HepG2 (cell line): Measurements from ENCODE around the gene LRP5. TPM values are rescaled to one million over a fixed set of nuclear protein-coding genes. Genes with fewer than 3 reads are reported as not detected.

Experiments used
- CCAR2 ChIP-seq: fragments of 200-400 bp; formaldehyde crosslinking; optimal IDR thresholded peaks from 2 replicates; pipeline ENCODE3; 2018; ENCODE audit warnings: low read depth, mild to moderate bottlenecking, low read length, moderate library complexity
- CEBPB ChIP-seq: IDR thresholded peaks from 2 replicates; pipeline ENCODE4 v1.6.1; 2011; ENCODE audit warnings: low read depth, low read length, improper control_type of control experiment, borderline replicate concordance
- DPF2 ChIP-seq: sonication (generic); formaldehyde crosslinking; IDR thresholded peaks from 2 replicates; pipeline ENCODE4 v1.4.0; 2020; ENCODE audit warnings: mild to moderate bottlenecking, low read depth, missing genetic modification reagents, borderline replicate concordance
- KMT2B ChIP-seq: IDR thresholded peaks from 2 replicates; pipeline ENCODE4 v1.6.1; 2016; ENCODE audit warnings: missing genetic modification reagents, missing compliant biosample characterization
- MIER2 ChIP-seq: IDR thresholded peaks from 2 replicates; pipeline ENCODE4 v1.6.1; 2016; ENCODE audit warnings: missing biosample characterization, missing genetic modification reagents
- MXD4 ChIP-seq: IDR thresholded peaks from 2 replicates; pipeline ENCODE4 v1.6.1; 2016; ENCODE audit warnings: mild to moderate bottlenecking, missing biosample characterization, missing genetic modification reagents
- SMYD3 ChIP-seq: sonication (generic); formaldehyde crosslinking; IDR thresholded peaks from 2 replicates; pipeline ENCODE4 v1.8.1; 2023; ENCODE audit warnings: mild to moderate bottlenecking, missing genetic modification reagents
- TCF7 ChIP-seq: sonication (generic); IDR thresholded peaks from 2 replicates; pipeline ENCODE4 v1.6.1; 2016; ENCODE audit warnings: antibody characterized with exemption, low read depth
- ZNF205 ChIP-seq: IDR thresholded peaks from 2 replicates; pipeline ENCODE4 v1.6.1; 2018; ENCODE audit warnings: missing biosample characterization, missing genetic modification reagents
- ZNF282 ChIP-seq: fragments of 450-650 bp; IDR thresholded peaks from 2 replicates; pipeline ENCODE4 v1.6.1; 2018; ENCODE audit not compliant: partially characterized antibody
- ZNF326 ChIP-seq: sonication (generic); formaldehyde crosslinking; IDR thresholded peaks from 2 replicates; pipeline ENCODE4 v1.4.0; 2020; ENCODE audit warnings: missing genetic modification reagents, borderline replicate concordance
- ZNF350 ChIP-seq: sonication (generic); formaldehyde crosslinking; IDR thresholded peaks from 2 replicates; pipeline ENCODE4 v1.4.0; 2020; ENCODE audit warnings: mild to moderate bottlenecking, low read depth, missing genetic modification reagents, borderline replicate concordance
- ZNF501 ChIP-seq: sonication (generic); formaldehyde crosslinking; IDR thresholded peaks from 2 replicates; pipeline ENCODE4 v1.5.1; 2020; ENCODE audit warnings: mild to moderate bottlenecking, moderate library complexity, missing genetic modification reagents
- ZNF552 ChIP-seq: sonication (generic); formaldehyde crosslinking; IDR thresholded peaks from 2 replicates; pipeline ENCODE4 v1.9.0; 2022; ENCODE audit warnings: missing genetic modification reagents, mild to moderate bottlenecking, borderline replicate concordance
- ZNF563 ChIP-seq: sonication (generic); formaldehyde crosslinking; IDR thresholded peaks from 2 replicates; pipeline ENCODE4 v1.8.0; 2022; ENCODE audit warnings: mild to moderate bottlenecking, moderate library complexity, missing genetic modification reagents
- polyA plus RNA-seq, 8 experiments: library from polyadenylated mRNA; depleted of rRNA in 3 of 8; stranded (reverse) in 7 of 8; unstranded in 1 of 8; fragments of >200 nt; fragmentation: Illumina TruSeq in 4 of 8; extraction: Trizol in 4 of 8; gene quantifications; 2 replicates each; pipeline versions ENCODE4 v1.2.1 to v1.2.3, GENCODE V29; 2011 to 2016; ENCODE audit warnings: low read depth in 4 of 8, missing spikeins in 1 of 8, mixed read lengths in 1 of 8; ENCODE audit not compliant: insufficient read depth in 1 of 8
- total RNA-seq, 5 experiments: library from RNA; depleted of rRNA; stranded (reverse); fragments of >200 nt; fragmentation: Illumina TruSeq; extraction: Trizol; gene quantifications; 2 replicates each; pipeline ENCODE4 v1.2.3, GENCODE V29; 2016; ENCODE audit warnings: low read depth in 1 of 5
- TF ChIP-seq, protein P1 (sequence below): sonication (generic); formaldehyde crosslinking; IDR thresholded peaks from 2 replicates; pipeline ENCODE4 v1.4.0; 2020; ENCODE audit warnings: mild to moderate bottlenecking, missing genetic modification reagents
- TF ChIP-seq, protein P2 (sequence below): sonication (generic); formaldehyde crosslinking; IDR thresholded peaks from 2 replicates; pipeline ENCODE4 v1.5.0; 2020; ENCODE audit warnings: missing genetic modification reagents
- TF ChIP-seq, protein P3 (sequence below): sonication (generic); formaldehyde crosslinking; IDR thresholded peaks from 2 replicates; pipeline ENCODE4 v1.4.0; 2020; ENCODE audit warnings: mild to moderate bottlenecking, low read depth, missing genetic modification reagents
- TF ChIP-seq, protein P4 (sequence below): sonication (generic); formaldehyde crosslinking; IDR thresholded peaks from 2 replicates; pipeline ENCODE4 v1.8.1; 2022; ENCODE audit warnings: mild to moderate bottlenecking, missing genetic modification reagents

Gene LRP5
- total and polyA plus RNA-seq, 2 of the 13 experiments (the other 11 are each of a cell fraction or from before 2014, with no cell fraction given), result 40.4 to 64.0 TPM

DNA sequence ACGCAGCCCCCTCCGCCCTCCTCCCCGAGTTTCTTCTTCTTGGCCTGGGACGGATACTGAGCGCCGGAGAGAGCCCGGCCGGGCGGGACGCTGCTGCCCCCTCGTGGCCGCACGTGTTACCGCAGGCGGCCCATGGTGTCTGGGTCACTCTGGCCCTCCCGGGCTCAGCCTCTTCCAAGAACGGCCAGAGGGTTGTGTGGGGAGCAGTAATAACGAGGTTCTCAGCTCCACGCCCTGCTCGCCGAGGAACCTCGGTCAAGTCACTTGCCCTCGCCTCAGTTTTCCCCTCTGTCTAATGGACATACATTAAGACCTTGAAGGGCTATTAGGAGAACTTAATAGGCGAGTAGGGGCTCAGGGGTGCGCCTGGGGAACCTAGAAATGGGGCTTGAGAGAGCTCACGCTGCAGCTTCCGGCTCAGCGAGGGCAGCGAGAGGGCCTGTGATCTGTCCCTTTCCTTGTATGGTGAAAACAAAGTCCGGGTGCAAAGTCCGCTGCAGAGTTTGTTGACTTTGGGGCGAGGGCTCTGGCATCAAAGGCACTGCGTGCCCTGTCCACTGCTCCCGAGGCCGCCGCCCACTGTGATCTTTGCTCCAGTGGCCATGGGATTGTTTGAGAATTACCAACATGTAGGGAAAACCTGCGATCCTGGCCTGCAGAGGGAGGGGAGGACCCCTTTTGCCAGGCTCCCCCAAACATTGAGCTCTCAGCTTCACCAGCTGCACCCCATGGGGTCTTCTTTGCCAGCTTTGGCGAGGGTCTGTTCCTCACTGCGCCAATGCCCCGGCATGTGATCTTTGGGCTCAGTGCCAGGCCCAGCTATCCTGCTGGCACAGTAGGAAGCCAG, 14.4 kb upstream of the LRP5 start (continued):
- TF ChIP-seq MIER2 (CRISPR knock-in tag) (peak; percentile 56; the same call in 1 of the 2 replicates), KMT2B (peak; percentile 56; the same call in 1 of the 2 replicates), ZNF563 (CRISPR knock-in tag) (peak; percentile 39; the same call in 1 of the 2 replicates), SMYD3 (CRISPR knock-in tag) (peak; percentile 26; the same call in 1 of the 2 replicates), CEBPB (no peak), TCF7 (peak; percentile 98), ZNF326 (CRISPR knock-in tag) (no peak), DPF2 (CRISPR knock-in tag) (peak; percentile 97), CCAR2 (peak; percentile 63), ZNF552 (CRISPR knock-in tag) (no peak), ZNF205 (CRISPR knock-in tag) (peak; percentile 86), ZNF282 (no peak), MXD4 (CRISPR knock-in tag) (peak; percentile 82), ZNF350 (CRISPR knock-in tag) (peak; percentile 99), ZNF501 (peak; percentile 87)
- TF ChIP-seq, protein P1, sequence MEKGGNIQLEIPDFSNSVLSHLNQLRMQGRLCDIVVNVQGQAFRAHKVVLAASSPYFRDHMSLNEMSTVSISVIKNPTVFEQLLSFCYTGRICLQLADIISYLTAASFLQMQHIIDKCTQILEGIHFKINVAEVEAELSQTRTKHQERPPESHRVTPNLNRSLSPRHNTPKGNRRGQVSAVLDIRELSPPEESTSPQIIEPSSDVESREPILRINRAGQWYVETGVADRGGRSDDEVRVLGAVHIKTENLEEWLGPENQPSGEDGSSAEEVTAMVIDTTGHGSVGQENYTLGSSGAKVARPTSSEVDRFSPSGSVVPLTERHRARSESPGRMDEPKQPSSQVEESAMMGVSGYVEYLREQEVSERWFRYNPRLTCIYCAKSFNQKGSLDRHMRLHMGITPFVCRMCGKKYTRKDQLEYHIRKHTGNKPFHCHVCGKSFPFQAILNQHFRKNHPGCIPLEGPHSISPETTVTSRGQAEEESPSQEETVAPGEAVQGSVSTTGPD (CRISPR knock-in tag), result peak; percentile 81; the same call in 1 of the 2 replicates
- TF ChIP-seq, protein P2, sequence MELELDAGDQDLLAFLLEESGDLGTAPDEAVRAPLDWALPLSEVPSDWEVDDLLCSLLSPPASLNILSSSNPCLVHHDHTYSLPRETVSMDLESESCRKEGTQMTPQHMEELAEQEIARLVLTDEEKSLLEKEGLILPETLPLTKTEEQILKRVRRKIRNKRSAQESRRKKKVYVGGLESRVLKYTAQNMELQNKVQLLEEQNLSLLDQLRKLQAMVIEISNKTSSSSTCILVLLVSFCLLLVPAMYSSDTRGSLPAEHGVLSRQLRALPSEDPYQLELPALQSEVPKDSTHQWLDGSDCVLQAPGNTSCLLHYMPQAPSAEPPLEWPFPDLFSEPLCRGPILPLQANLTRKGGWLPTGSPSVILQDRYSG (CRISPR knock-in tag), result 0 out of 2 replicates have a peak, but pooled peaks have one; percentile 29
- TF ChIP-seq, protein P3, sequence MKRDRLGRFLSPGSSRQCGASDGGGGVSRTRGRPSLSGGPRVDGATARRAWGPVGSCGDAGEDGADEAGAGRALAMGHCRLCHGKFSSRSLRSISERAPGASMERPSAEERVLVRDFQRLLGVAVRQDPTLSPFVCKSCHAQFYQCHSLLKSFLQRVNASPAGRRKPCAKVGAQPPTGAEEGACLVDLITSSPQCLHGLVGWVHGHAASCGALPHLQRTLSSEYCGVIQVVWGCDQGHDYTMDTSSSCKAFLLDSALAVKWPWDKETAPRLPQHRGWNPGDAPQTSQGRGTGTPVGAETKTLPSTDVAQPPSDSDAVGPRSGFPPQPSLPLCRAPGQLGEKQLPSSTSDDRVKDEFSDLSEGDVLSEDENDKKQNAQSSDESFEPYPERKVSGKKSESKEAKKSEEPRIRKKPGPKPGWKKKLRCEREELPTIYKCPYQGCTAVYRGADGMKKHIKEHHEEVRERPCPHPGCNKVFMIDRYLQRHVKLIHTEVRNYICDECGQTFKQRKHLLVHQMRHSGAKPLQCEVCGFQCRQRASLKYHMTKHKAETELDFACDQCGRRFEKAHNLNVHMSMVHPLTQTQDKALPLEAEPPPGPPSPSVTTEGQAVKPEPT (CRISPR knock-in tag), result peak; percentile 70; the same call in 1 of the 2 replicates
- TF ChIP-seq, protein P4, sequence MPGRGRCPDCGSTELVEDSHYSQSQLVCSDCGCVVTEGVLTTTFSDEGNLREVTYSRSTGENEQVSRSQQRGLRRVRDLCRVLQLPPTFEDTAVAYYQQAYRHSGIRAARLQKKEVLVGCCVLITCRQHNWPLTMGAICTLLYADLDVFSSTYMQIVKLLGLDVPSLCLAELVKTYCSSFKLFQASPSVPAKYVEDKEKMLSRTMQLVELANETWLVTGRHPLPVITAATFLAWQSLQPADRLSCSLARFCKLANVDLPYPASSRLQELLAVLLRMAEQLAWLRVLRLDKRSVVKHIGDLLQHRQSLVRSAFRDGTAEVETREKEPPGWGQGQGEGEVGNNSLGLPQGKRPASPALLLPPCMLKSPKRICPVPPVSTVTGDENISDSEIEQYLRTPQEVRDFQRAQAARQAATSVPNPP (CRISPR knock-in tag), result no peak
